K562 (cell line): ENCODE measurements around the gene SLC5A5. TPM values are rescaled to one million over a fixed set of nuclear protein-coding genes. Genes with fewer than 3 reads are reported as not detected.

Experiments used
- GTF2E2 ChIP-seq: fragments of 200-800 bp; sonication (Bioruptor generic); IDR thresholded peaks from 2 replicates; pipeline ENCODE4 v1.6.1; 2016; ENCODE audit warnings: missing genetic modification characterization, missing compliant biosample characterization
- IRF2 ChIP-seq: sonication (generic); formaldehyde crosslinking; IDR thresholded peaks from 2 replicates; pipeline ENCODE4 v1.8.1; 2022; ENCODE audit warnings: mild to moderate bottlenecking, missing genetic modification reagents
- LEF1 ChIP-seq: fragments of 450-650 bp; IDR thresholded peaks from 2 replicates; pipeline ENCODE4 v1.6.1; 2016; ENCODE audit warnings: mild to moderate bottlenecking
- MAZ ChIP-seq, 2 experiments: fragments of 450-650 bp in 1 of 2; sonication (generic) in 1 of 2; formaldehyde crosslinking; IDR thresholded peaks in 1 of 2; conservative IDR thresholded peaks in 1 of 2; 2 replicates each; pipeline versions ENCODE4 v1.4.0 to v1.5.0; 2020; ENCODE audit warnings: mild to moderate bottlenecking in 1 of 2, missing genetic modification reagents in 1 of 2
- MIER1 ChIP-seq: fragments of 450-650 bp; IDR thresholded peaks from 2 replicates; pipeline ENCODE4 v1.6.1; 2016; ENCODE audit warnings: antibody characterized with exemption, mild to moderate bottlenecking, low read depth
- NR3C1 ChIP-seq: sonication (generic); formaldehyde crosslinking; IDR thresholded peaks from 2 replicates; pipeline ENCODE4 v1.8.1; 2022; ENCODE audit warnings: missing genetic modification reagents
- RBFOX2 ChIP-seq: fragments of 200-400 bp; formaldehyde crosslinking; IDR thresholded peaks from 2 replicates; pipeline ENCODE4 v1.6.1; 2017; ENCODE audit warnings: low read depth, mild to moderate bottlenecking, low read length, moderate library complexity
- RNF2 ChIP-seq: sonication (generic); IDR thresholded peaks from 2 replicates; pipeline ENCODE4 v1.6.1; 2016
- SETDB1 ChIP-seq: IDR thresholded peaks from one replicate; pipeline ENCODE4 v1.6.1; 2012; ENCODE audit warnings: low read length, control low read depth, inconsistent platforms
- TAF1 ChIP-seq: IDR thresholded peaks from 2 replicates; pipeline ENCODE4 v1.6.1; 2011; ENCODE audit warnings: mild to moderate bottlenecking, low read length, moderate library complexity; ENCODE audit not compliant: insufficient read depth, control insufficient read depth, severe bottlenecking; ENCODE audit errors: extremely low read depth
- ZNF174 ChIP-seq: fragments of 250-450 bp; sonication (Bioruptor Pico); IDR thresholded peaks from 2 replicates; pipeline ENCODE4 v1.4.0; 2020; ENCODE audit warnings: mild to moderate bottlenecking
- ZNF263 ChIP-seq: sonication (generic); formaldehyde crosslinking; IDR thresholded peaks from 2 replicates; pipeline ENCODE4 v1.8.0; 2022; ENCODE audit warnings: mild to moderate bottlenecking, missing genetic modification reagents, borderline replicate concordance
- polyA plus RNA-seq, 8 experiments: library from polyadenylated mRNA; depleted of rRNA in 4 of 8; stranded (reverse) in 5 of 8; unstranded in 3 of 8; fragments of >200 nt; fragmentation: Nextera tagmentation in 2 of 8; fragmentation: Illumina TruSeq in 1 of 8; extraction: Ambion mirVana in 2 of 8; extraction: Trizol in 1 of 8; gene quantifications; 2 replicates each; pipeline versions ENCODE4 v1.2.1 to v1.2.3, GENCODE V29; 2011 to 2014; ENCODE audit warnings: inconsistent platforms in 1 of 8, missing spikeins in 1 of 8
- total RNA-seq, 7 experiments: library from RNA; depleted of rRNA in 6 of 7; stranded (reverse); fragments of >200 nt in 6 of 7; fragmentation: Illumina TruSeq in 2 of 7; extraction: Trizol in 2 of 7; gene quantifications; 2 replicates each; pipeline versions ENCODE4 v1.2.1 to v1.2.3, GENCODE V29; 2011 to 2021; ENCODE audit warnings: low replicate concordance in 1 of 7
- TF ChIP-seq, protein P1 (sequence below): fragments of 250-450 bp; sonication (Bioruptor Pico); IDR thresholded peaks from 2 replicates; pipeline ENCODE4 v1.8.0; 2022; ENCODE audit warnings: moderate library complexity, mild to moderate bottlenecking, inconsistent platforms
- TF ChIP-seq, protein P2 (sequence below), 2 experiments: fragments of 450-650 bp in 1 of 2; sonication (generic) in 1 of 2; formaldehyde crosslinking in 1 of 2; IDR thresholded peaks; 2 replicates each; pipeline versions ENCODE4 v1.7.1 to v1.9.0; 2016 to 2022; ENCODE audit warnings: inconsistent platforms in 1 of 2, mild to moderate bottlenecking in 1 of 2, missing genetic modification reagents in 1 of 2
- TF ChIP-seq, protein P3 (sequence below): sonication (generic); formaldehyde crosslinking; IDR thresholded peaks from 2 replicates; pipeline ENCODE4 v1.9.0; 2022; ENCODE audit warnings: mild to moderate bottlenecking, missing genetic modification reagents

SLC5A5 gene
- total and polyA plus RNA-seq, 9 of the 15 experiments (the other 6 are each of a cell fraction or from before 2014, with no cell fraction given) = 0.10 to 0.73 (median 0.23) TPM

DNA sequence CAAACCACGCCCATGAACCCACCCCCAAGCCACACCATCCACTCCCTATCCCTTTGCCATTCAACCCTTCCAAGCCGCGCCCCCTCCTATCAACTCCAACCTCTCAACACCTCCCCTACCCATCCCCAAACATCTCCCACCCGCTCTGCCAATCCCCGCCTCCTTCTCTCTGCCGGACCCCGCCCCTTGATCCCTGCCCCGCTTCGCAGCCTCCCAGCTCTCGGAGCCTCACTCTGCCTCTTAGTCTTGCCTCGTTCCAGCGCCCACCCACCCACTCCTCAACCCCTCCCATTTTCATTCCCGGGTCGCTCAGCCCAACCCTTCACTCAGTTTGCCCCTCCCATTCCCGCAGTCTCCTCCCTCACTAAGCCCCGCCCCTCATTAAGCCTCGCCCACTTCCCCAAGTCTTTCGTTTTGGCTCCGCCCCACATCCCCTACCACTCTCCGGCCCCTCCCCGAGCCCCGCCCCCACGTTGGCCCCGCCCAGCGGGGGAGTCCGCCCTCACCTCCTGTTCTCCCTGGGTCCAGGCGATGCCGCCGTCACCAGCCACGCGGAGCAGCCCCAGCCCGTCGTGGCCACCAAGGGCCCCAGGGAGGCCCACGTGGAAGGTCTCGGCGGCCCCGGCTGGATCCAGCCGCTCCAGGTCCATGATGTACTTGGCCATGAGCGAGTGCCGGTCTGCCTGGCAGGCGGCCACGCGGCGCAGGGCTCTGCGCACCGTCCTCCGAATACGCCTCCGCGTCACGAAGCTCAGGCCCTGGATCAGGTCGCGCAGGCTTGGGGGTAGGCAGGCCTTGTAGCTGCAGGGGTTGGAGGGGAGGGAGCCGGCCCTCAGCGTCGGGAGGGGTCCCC lies 29.7 kb upstream of the SLC5A5 start (continued):
- TF ChIP-seq, protein P1, sequence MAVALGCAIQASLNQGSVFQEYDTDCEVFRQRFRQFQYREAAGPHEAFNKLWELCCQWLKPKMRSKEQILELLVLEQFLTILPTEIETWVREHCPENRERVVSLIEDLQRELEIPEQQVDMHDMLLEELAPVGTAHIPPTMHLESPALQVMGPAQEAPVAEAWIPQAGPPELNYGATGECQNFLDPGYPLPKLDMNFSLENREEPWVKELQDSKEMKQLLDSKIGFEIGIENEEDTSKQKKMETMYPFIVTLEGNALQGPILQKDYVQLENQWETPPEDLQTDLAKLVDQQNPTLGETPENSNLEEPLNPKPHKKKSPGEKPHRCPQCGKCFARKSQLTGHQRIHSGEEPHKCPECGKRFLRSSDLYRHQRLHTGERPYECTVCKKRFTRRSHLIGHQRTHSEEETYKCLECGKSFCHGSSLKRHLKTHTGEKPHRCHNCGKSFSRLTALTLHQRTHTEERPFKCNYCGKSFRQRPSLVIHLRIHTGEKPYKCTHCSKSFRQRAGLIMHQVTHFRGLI (CRISPR knock-in tag) = no peak
- peak; percentile 33; the same call in 1 of the 2 replicates for TF ChIP-seq ZNF263 (CRISPR knock-in tag)
- TF ChIP-seq MIER1 = no peak
- TF ChIP-seq NR3C1 = peak; percentile 94
- TF ChIP-seq RBFOX2 = peak; percentile 82
- 0 out of 2 replicates have a peak, but pooled peaks have one; percentile 16 for TF ChIP-seq LEF1
- TF ChIP-seq ZNF174 (CRISPR knock-in tag) = no peak
- peak; percentile 52 for TF ChIP-seq TAF1
- 0 out of 2 replicates have a peak, but pooled peaks have one; percentile 39 for TF ChIP-seq IRF2 (CRISPR knock-in tag)
- TF ChIP-seq, protein P2, sequence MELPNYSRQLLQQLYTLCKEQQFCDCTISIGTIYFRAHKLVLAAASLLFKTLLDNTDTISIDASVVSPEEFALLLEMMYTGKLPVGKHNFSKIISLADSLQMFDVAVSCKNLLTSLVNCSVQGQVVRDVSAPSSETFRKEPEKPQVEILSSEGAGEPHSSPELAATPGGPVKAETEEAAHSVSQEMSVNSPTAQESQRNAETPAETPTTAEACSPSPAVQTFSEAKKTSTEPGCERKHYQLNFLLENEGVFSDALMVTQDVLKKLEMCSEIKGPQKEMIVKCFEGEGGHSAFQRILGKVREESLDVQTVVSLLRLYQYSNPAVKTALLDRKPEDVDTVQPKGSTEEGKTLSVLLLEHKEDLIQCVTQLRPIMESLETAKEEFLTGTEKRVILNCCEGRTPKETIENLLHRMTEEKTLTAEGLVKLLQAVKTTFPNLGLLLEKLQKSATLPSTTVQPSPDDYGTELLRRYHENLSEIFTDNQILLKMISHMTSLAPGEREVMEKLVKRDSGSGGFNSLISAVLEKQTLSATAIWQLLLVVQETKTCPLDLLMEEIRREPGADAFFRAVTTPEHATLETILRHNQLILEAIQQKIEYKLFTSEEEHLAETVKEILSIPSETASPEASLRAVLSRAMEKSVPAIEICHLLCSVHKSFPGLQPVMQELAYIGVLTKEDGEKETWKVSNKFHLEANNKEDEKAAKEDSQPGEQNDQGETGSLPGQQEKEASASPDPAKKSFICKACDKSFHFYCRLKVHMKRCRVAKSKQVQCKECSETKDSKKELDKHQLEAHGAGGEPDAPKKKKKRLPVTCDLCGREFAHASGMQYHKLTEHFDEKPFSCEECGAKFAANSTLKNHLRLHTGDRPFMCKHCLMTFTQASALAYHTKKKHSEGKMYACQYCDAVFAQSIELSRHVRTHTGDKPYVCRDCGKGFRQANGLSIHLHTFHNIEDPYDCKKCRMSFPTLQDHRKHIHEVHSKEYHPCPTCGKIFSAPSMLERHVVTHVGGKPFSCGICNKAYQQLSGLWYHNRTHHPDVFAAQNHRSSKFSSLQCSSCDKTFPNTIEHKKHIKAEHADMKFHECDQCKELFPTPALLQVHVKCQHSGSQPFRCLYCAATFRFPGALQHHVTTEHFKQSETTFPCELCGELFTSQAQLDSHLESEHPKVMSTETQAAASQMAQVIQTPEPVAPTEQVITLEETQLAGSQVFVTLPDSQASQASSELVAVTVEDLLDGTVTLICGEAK (IDR thresholded peaks at IDR 0.05) = 0 out of 2 replicates have a peak, but pooled peaks have one; percentile 40
- TF ChIP-seq, protein P2 (CRISPR knock-in tag; IDR thresholded peaks at IDR 0.05) = no peak
- TF ChIP-seq RNF2 = peak; percentile 49; the same call in 1 of the 2 replicates
- TF ChIP-seq SETDB1 = no peak
- no peak for TF ChIP-seq GTF2E2 (tag)
- TF ChIP-seq, protein P3, sequence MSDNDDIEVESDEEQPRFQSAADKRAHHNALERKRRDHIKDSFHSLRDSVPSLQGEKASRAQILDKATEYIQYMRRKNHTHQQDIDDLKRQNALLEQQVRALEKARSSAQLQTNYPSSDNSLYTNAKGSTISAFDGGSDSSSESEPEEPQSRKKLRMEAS = peak; percentile 100
- peak; percentile 28 to 82; a peak in 3 of 4 replicates for TF ChIP-seq MAZ (CRISPR knock-in tag; conservative IDR thresholded peaks at IDR 0.05 in 1 of 2, IDR thresholded peaks at IDR 0.05 in 1 of 2)
